Osteoblast (primary cell): ENCODE results near the gene PTPRR. TPM values are rescaled to one million over a fixed set of nuclear protein-coding genes. Genes with fewer than 3 reads are reported as not detected.

Source experiments
- DNase-seq: peaks from one replicate; pipeline ENCODE4 v3.0.0; 2011; ENCODE audit warnings: low spot score, mixed read lengths; ENCODE audit not compliant: insufficient read length; ENCODE audit errors: missing footprints
- H2AFZ ChIP-seq: 2 replicates; pipeline ENCODE4 v1.6.0; 2011; ENCODE audit warnings: mild to moderate bottlenecking, low read length
- H3K27ac ChIP-seq: 2 replicates; pipeline ENCODE4 v1.5.1; 2011; ENCODE audit warnings: mild to moderate bottlenecking, low read depth, low read length, moderate library complexity
- H3K27me3 ChIP-seq: 2 replicates; pipeline ENCODE4 v1.6.0; 2012; ENCODE audit warnings: mild to moderate bottlenecking, control low read depth, inconsistent platforms, low read length, moderate library complexity; ENCODE audit not compliant: insufficient read depth
- H3K36me3 ChIP-seq: 2 replicates; pipeline ENCODE4 v1.5.1; 2011; ENCODE audit warnings: mild to moderate bottlenecking, low read length, control low read depth, moderate library complexity; ENCODE audit not compliant: insufficient read depth
- H3K4me1 ChIP-seq: 2 replicates; pipeline ENCODE4 v1.5.1; 2011; ENCODE audit warnings: mild to moderate bottlenecking, low read length, control low read depth, moderate library complexity; ENCODE audit not compliant: insufficient read depth
- H3K4me2 ChIP-seq: 2 replicates; pipeline ENCODE4 v1.6.0; 2011; ENCODE audit warnings: mild to moderate bottlenecking, low read length; ENCODE audit not compliant: insufficient read depth
- H3K4me3 ChIP-seq: fragments of 200-600 bp; sonication (generic); 3 replicates; pipeline ENCODE4 v1.5.1; 2012; ENCODE audit warnings: mild to moderate bottlenecking, low read length, inconsistent platforms; ENCODE audit not compliant: insufficient read depth
- H3K79me2 ChIP-seq: 2 replicates; pipeline ENCODE4 v1.6.0; 2012; ENCODE audit warnings: mild to moderate bottlenecking, low read length, control low read depth, inconsistent platforms; ENCODE audit not compliant: insufficient read depth
- H3K9me3 ChIP-seq: 2 replicates; pipeline ENCODE4 v1.5.1; 2011; ENCODE audit warnings: low read depth, low read length, control low read depth
- H4K20me1 ChIP-seq: 2 replicates; pipeline ENCODE4 v1.6.0; 2012; ENCODE audit warnings: mild to moderate bottlenecking, low read length, control low read depth; ENCODE audit not compliant: insufficient read depth
- CTCF ChIP-seq: IDR thresholded peaks from 2 replicates; pipeline ENCODE4 v1.5.1; 2011; ENCODE audit warnings: mild to moderate bottlenecking, low read depth, low read length, moderate library complexity; ENCODE audit errors: extremely low read depth
- total RNA-seq: library from RNA; depleted of rRNA; stranded (reverse); fragments of >200 nt; gene quantifications from 2 replicates; pipeline ENCODE4 v1.2.3, GENCODE V29; 2012

The PTPRR gene
- total RNA-seq, 1 donor, result not detected

- no peaks in the 10 kb centered on the region for H3K36me3 ChIP-seq
- no peaks in the 10 kb centered on the region for H3K9me3 ChIP-seq
- H3K27ac ChIP-seq, result no peak overlapping the region
- no peak for DNase-seq
- H3K79me2 ChIP-seq, result no peaks in the 10 kb centered on the region
- H3K4me3 ChIP-seq, result no peak overlapping the region
- H2AFZ ChIP-seq, result no peak overlapping the region
- H3K4me2 ChIP-seq, result no peak overlapping the region
- H3K4me1 ChIP-seq, result peaks cover 22% of the 10 kb centered on the region
- H4K20me1 ChIP-seq, result no peaks in the 10 kb centered on the region
- peaks cover 4% of the 10 kb centered on the region for H3K27me3 ChIP-seq
- no peak for TF ChIP-seq CTCF
These were observed 278.8 kb downstream of the PTPRR start for GRCh38 chr12:70641691-70642090.

- H3K27ac ChIP-seq, result no peak overlapping the region
These were observed 279.6 kb downstream of the PTPRR start for GRCh38 chr12:70640901-70641300.

GRCh38 chr12:70639535-70639934 lies 281.0 kb downstream of the PTPRR start:
- DNase-seq, result no peak
- TF ChIP-seq CTCF, result no peak
- no peaks in the 10 kb centered on the region for H3K36me3 ChIP-seq
- no peaks in the 10 kb centered on the region for H3K79me2 ChIP-seq
- no peak overlapping the region for H2AFZ ChIP-seq
- no peak overlapping the region for H3K27ac ChIP-seq
- no peaks in the 10 kb centered on the region for H3K9me3 ChIP-seq
- H4K20me1 ChIP-seq, result no peaks in the 10 kb centered on the region
- H3K4me1 ChIP-seq, result peaks cover under 1% of the 10 kb centered on the region
- no peak overlapping the region for H3K4me2 ChIP-seq
- H3K4me3 ChIP-seq, result no peak overlapping the region
- H3K27me3 ChIP-seq, result peaks cover 4% of the 10 kb centered on the region

More at GRCh38 chr12:70640901-70641300, 279.6 kb downstream of the PTPRR start:
- H3K36me3 ChIP-seq, result no peaks in the 10 kb centered on the region
- no peak for TF ChIP-seq CTCF
- H3K4me1 ChIP-seq, result peaks cover 14% of the 10 kb centered on the region
- H4K20me1 ChIP-seq, result no peaks in the 10 kb centered on the region
- H3K9me3 ChIP-seq, result no peaks in the 10 kb centered on the region
- H2AFZ ChIP-seq, result no peak overlapping the region
- no peak for DNase-seq
- H3K4me3 ChIP-seq, result no peak overlapping the region
- no peak overlapping the region for H3K4me2 ChIP-seq
- no peaks in the 10 kb centered on the region for H3K79me2 ChIP-seq
- H3K27me3 ChIP-seq, result peaks cover 4% of the 10 kb centered on the region

- H3K4me3 ChIP-seq, result no peak overlapping the region
- H2AFZ ChIP-seq, result no peak overlapping the region
- H3K27me3 ChIP-seq, result peaks cover 4% of the 10 kb centered on the region
- no peak overlapping the region for H3K4me2 ChIP-seq
- no peak for DNase-seq
- H3K9me3 ChIP-seq, result no peaks in the 10 kb centered on the region
- H4K20me1 ChIP-seq, result no peaks in the 10 kb centered on the region
- no peaks in the 10 kb centered on the region for H3K4me1 ChIP-seq
- H3K79me2 ChIP-seq, result no peaks in the 10 kb centered on the region
- no peaks in the 10 kb centered on the region for H3K36me3 ChIP-seq
- H3K27ac ChIP-seq, result no peak overlapping the region
- TF ChIP-seq CTCF, result no peak
These were observed 281.7 kb downstream of the PTPRR start for GRCh38 chr12:70638639-70639360.
